ENCODE data around the gene IFI27. TPM values are rescaled to one million over a fixed set of nuclear protein-coding genes. Genes with fewer than 3 reads are reported as not detected.

IFI27 gene
- total RNA-seq, 5 donors from 2014 or later (not counting 1 experiment from before 2014, with no cell fraction given) = 1.6 to 6.1 (median 1.8) TPM

DNA sequence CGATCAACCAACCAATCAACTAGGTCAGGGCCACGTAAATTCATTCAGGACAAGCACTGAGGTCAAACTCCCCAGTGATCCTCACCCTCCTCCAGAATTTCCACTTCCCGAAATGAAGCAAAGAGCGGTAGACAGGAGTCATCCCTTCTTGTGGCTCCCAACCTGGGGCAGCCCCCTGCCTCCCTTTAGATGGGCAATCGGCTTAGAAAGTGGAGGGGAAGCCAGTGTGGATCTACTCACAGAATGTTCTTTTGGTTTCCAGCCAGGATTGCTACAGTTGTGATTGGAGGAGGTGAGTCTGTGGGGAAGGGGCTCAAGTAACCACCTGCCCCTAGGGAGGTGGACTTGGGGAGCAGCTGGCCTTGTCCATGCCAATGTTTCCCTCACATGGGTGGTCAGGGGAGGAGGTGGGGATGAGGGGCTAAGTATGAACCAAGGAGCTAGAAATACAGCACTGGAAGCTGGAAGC lies 4.1 kb downstream of the IFI27 start:
- POLR2A ChIA-PET = no interaction called here
- no peak overlapping the region for H3K27ac ChIP-seq (ENCODE audit: low read length)
- 92% methylated on average over 2 of the region's 5 CpGs for WGBS (ENCODE audit: insufficient coverage)

DNA sequence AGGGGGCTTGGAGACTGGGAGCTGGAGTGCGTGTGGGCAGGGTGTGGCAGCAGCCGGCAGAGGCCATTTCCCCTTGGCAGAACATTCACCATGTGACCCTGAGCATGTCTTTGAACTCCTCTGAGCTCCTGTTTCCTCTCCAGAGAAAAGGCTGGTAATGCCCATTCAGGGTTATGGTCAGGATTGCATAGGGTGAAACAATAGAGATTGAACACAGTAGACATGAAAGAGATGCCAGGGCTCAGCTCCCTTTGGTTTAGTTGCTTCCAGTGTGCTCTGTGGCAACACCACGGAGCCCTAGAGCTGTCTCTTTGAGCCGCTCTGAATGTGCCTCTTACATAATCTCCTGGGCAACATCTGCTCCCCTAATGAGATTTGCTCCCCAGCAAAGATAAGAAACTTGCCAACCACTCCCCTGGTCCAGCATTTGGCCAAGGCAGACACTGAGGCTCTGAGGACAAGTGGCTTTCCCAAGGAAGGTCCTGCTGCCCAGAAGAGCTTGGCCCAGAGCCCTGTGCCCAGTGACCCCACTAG lies 4.6 kb downstream of the IFI27 start:
- CTCF ChIA-PET = no interaction called here
- Histone ChIP-seq H3K36me3 (ENCODE audit: control insufficient read depth in 2 of 2, extremely low read depth in 1 of 2, insufficient read depth in 1 of 2, low read length in 1 of 2) (no peaks in the 10 kb centered on the region), H3K4me3 (ENCODE audit: control insufficient read depth in 1 of 2, extremely low read depth in 1 of 2, low read length in 1 of 2) (no peak overlapping the region), H3K27me3 (replicated peaks in 1 of 2; ENCODE audit: control insufficient read depth in 2 of 2, extremely low read depth in 1 of 2, insufficient read depth in 2 of 2, low read length in 1 of 2) (peaks cover 0 to 41% of the 10 kb centered on the region in 2 experiments), H3K9me3 (no peaks in the 10 kb centered on the region), H3K27ac (ENCODE audit: low read length) (no peak overlapping the region), H3K4me1 (ENCODE audit: control insufficient read depth in 1 of 2, extremely low read depth in 1 of 2, insufficient read depth in 2 of 2, low read length in 2 of 2) (no peaks in the 10 kb centered on the region)
- DNase-seq = no peak
- H3K27me3 Mint-ChIP-seq = peaks cover 16 to 31% of the 10 kb centered on the region in 2 donors
- ATAC-seq (replicated peaks in 1 of 4) = no peak
- H3K36me3 Mint-ChIP-seq = no peaks in the 10 kb centered on the region
- H3K27ac Mint-ChIP-seq = no peak overlapping the region
- no peak overlapping the region for H3K4me3 Mint-ChIP-seq
- WGBS (ENCODE audit: insufficient coverage) = 22% methylated on average over 3 of the region's 4 CpGs
- peaks cover 3 to 9% (median 6%) of the 10 kb centered on the region in 3 donors for H3K9me3 Mint-ChIP-seq
- POLR2A ChIA-PET = no interaction called here
- no peaks in the 10 kb centered on the region for H3K4me1 Mint-ChIP-seq

More for the DNA sequence above, 4.1 kb downstream of the IFI27 start:
- H3K4me1 Mint-ChIP-seq = no peaks in the 10 kb centered on the region
- H3K9me3 Mint-ChIP-seq = peaks cover 2 to 4% (median 3%) of the 10 kb centered on the region in 3 donors
- no peak overlapping the region for H3K27ac Mint-ChIP-seq
- H3K36me3 Mint-ChIP-seq = no peaks in the 10 kb centered on the region
- H3K4me3 ChIP-seq (ENCODE audit: control insufficient read depth in 1 of 2, extremely low read depth in 1 of 2, low read length in 1 of 2) = no peak overlapping the region
- peaks cover 16 to 30% of the 10 kb centered on the region in 2 donors for H3K27me3 Mint-ChIP-seq
- CTCF ChIA-PET = no interaction called here
- no peaks in the 10 kb centered on the region for H3K36me3 ChIP-seq (ENCODE audit: control insufficient read depth in 2 of 2, extremely low read depth in 1 of 2, insufficient read depth in 1 of 2, low read length in 1 of 2)
- H3K4me1 ChIP-seq (ENCODE audit: control insufficient read depth in 1 of 2, extremely low read depth in 1 of 2, insufficient read depth in 2 of 2, low read length in 2 of 2) = no peaks in the 10 kb centered on the region
- ATAC-seq (replicated peaks in 1 of 4) = no peak
- H3K4me3 Mint-ChIP-seq = no peak overlapping the region
- H3K27me3 ChIP-seq (replicated peaks in 1 of 2; ENCODE audit: control insufficient read depth in 2 of 2, extremely low read depth in 1 of 2, insufficient read depth in 2 of 2, low read length in 1 of 2) = peaks cover 0 to 37% of the 10 kb centered on the region in 2 experiments
- DNase-seq = no peak
- H3K9me3 ChIP-seq = no peaks in the 10 kb centered on the region

DNA sequence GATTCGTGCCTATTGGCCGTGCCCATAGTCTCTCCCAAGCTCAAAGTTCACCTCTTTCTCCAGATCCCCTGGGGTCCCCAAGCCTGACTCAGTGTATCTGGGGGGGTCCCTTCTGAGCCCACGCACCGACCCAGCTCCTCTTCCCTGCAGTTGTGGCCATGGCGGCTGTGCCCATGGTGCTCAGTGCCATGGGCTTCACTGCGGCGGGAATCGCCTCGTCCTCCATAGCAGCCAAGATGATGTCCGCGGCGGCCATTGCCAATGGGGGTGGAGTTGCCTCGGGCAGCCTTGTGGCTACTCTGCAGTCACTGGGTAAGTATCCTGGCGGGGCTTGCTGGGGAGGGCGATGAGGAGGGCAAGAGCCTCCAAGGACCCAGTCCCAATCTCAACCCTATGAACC lies 5.1 kb downstream of the IFI27 start:
- Mint-ChIP-seq H3K9me3 (peaks cover 6 to 14% (median 9%) of the 10 kb centered on the region in 3 donors), H3K4me1 (no peaks in the 10 kb centered on the region), H3K4me3 (no peak overlapping the region), H3K36me3 (peaks cover 3% of the 10 kb centered on the region), H3K27ac (no peak overlapping the region), H3K27me3 (peaks cover 18 to 31% of the 10 kb centered on the region in 2 donors)
- ChIA-PET CTCF (no interaction called here), POLR2A (no interaction called here)
- Histone ChIP-seq H3K27ac (ENCODE audit: low read length) (no peak overlapping the region), H3K9me3 (no peaks in the 10 kb centered on the region), H3K27me3 (replicated peaks in 1 of 2; ENCODE audit: control insufficient read depth in 2 of 2, extremely low read depth in 1 of 2, insufficient read depth in 2 of 2, low read length in 1 of 2) (peaks cover 0 to 41% of the 10 kb centered on the region in 2 experiments), H3K4me3 (ENCODE audit: control insufficient read depth in 1 of 2, extremely low read depth in 1 of 2, low read length in 1 of 2) (no peak overlapping the region), H3K4me1 (ENCODE audit: control insufficient read depth in 1 of 2, extremely low read depth in 1 of 2, insufficient read depth in 2 of 2, low read length in 2 of 2) (no peaks in the 10 kb centered on the region), H3K36me3 (ENCODE audit: control insufficient read depth in 2 of 2, extremely low read depth in 1 of 2, insufficient read depth in 1 of 2, low read length in 1 of 2) (no peaks in the 10 kb centered on the region)
- WGBS (ENCODE audit: insufficient coverage) = 91% methylated on average over 6 of the region's 15 CpGs
- ATAC-seq (replicated peaks in 1 of 4) = no peak
- DNase-seq = no peak

DNA sequence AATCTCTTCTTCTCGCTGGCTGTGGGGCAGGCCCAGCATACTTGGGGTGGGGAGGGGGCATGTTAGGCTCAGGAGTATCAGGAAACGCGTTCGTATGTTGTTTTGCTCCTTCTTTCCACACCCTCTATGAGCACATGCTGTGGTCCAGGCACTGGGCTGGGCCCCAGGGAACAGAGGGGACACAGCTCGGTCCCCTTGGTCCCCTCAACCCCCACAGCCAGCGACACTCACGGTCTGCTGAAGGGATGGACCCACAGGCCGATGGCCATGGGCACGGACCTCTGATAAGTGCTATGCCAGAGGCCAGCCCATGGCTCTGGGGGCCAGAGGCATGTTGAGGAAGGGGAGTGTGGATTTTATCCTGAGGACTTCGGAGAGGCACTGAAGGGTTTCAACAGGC lies 6.2 kb downstream of the IFI27 start:
- Histone ChIP-seq H3K9me3 (no peaks in the 10 kb centered on the region), H3K27me3 (replicated peaks in 1 of 2; ENCODE audit: control insufficient read depth in 2 of 2, extremely low read depth in 1 of 2, insufficient read depth in 2 of 2, low read length in 1 of 2) (peaks cover 0 to 46% of the 10 kb centered on the region in 2 experiments), H3K27ac (ENCODE audit: low read length) (no peak overlapping the region), H3K36me3 (ENCODE audit: control insufficient read depth in 2 of 2, extremely low read depth in 1 of 2, insufficient read depth in 1 of 2, low read length in 1 of 2) (no peaks in the 10 kb centered on the region), H3K4me1 (ENCODE audit: control insufficient read depth in 1 of 2, extremely low read depth in 1 of 2, insufficient read depth in 2 of 2, low read length in 2 of 2) (no peaks in the 10 kb centered on the region), H3K4me3 (ENCODE audit: control insufficient read depth in 1 of 2, extremely low read depth in 1 of 2, low read length in 1 of 2) (no peak overlapping the region)
- ChIA-PET CTCF (no interaction called here), POLR2A (no interaction called here)
- H3K27me3 Mint-ChIP-seq = peaks cover 23 to 34% of the 10 kb centered on the region in 2 donors
- no peaks in the 10 kb centered on the region for H3K4me1 Mint-ChIP-seq
- no peak overlapping the region for H3K4me3 Mint-ChIP-seq
- no peak for ATAC-seq (replicated peaks in 1 of 4)
- peaks cover 11 to 20% (median 13%) of the 10 kb centered on the region in 3 donors for H3K9me3 Mint-ChIP-seq
- no peak overlapping the region for H3K27ac Mint-ChIP-seq
- WGBS (ENCODE audit: insufficient coverage) = 81% methylated on average over 3 of the region's 10 CpGs
- DNase-seq = no peak
- peaks cover 8% of the 10 kb centered on the region for H3K36me3 Mint-ChIP-seq

- Histone ChIP-seq H3K36me3 (ENCODE audit: control insufficient read depth in 2 of 2, extremely low read depth in 1 of 2, insufficient read depth in 1 of 2, low read length in 1 of 2) (no peaks in the 10 kb centered on the region), H3K27me3 (replicated peaks in 1 of 2; ENCODE audit: control insufficient read depth in 2 of 2, extremely low read depth in 1 of 2, insufficient read depth in 2 of 2, low read length in 1 of 2) (peaks cover 0 to 43% of the 10 kb centered on the region in 2 experiments), H3K4me1 (ENCODE audit: control insufficient read depth in 1 of 2, extremely low read depth in 1 of 2, insufficient read depth in 2 of 2, low read length in 2 of 2) (no peaks in the 10 kb centered on the region), H3K9me3 (no peaks in the 10 kb centered on the region), H3K27ac (ENCODE audit: low read length) (no peak overlapping the region), H3K4me3 (ENCODE audit: control insufficient read depth in 1 of 2, extremely low read depth in 1 of 2, low read length in 1 of 2) (no peak overlapping the region)
- DNase-seq (no peak), ATAC-seq (replicated peaks in 1 of 4) (no peak)
- Mint-ChIP-seq H3K4me1 (no peaks in the 10 kb centered on the region), H3K4me3 (no peak overlapping the region), H3K9me3 (peaks cover 11 to 25% (median 13%) of the 10 kb centered on the region in 3 donors), H3K36me3 (peaks cover 8% of the 10 kb centered on the region), H3K27ac (no peak overlapping the region), H3K27me3 (peaks cover 23 to 32% of the 10 kb centered on the region in 2 donors)
- ChIA-PET POLR2A (no interaction called here), CTCF (no interaction called here)
- 62% methylated on average over 7 of the region's 9 CpGs for WGBS (ENCODE audit: insufficient coverage)
These were observed 7.3 kb downstream of the IFI27 start for GRCh38 chr14:94117856-94118255.

DNA sequence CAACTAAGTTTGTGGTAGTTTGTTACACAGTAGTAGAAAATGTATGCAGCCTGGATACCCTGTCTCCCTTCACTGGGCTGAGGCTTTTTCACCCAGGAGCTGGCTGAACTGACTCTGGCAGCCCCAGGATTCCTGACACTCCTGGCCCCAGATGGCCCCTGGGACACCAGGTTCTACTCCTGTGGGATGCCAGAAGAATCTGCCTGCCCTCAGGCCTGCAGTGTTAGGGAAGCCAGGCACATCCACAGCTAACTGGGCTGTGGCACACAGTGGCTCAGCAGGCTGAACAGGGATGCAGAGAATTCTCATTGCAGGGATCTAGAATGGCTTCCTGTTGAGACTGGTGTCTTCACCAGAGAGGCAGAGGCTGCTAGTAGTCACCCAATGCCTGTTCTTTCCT lies 8.5 kb downstream of the IFI27 start:
- H3K4me3 Mint-ChIP-seq = no peak overlapping the region
- H3K4me1 Mint-ChIP-seq = no peaks in the 10 kb centered on the region
- H3K27ac Mint-ChIP-seq = no peak overlapping the region
- ChIA-PET POLR2A (interaction anchor here in 1 of 2 donors (0.5 kb wide), 1 partner anchor 31 kb away, joined by 3 read pairs; no protein-coding TSS in a partner anchor), CTCF (interaction anchor here in 1 of 2 donors (0.6 kb wide), 1 partner anchor 10 kb away, joined by 4 read pairs; no protein-coding TSS in a partner anchor)
- no peaks in the 10 kb centered on the region for H3K9me3 ChIP-seq
- H3K36me3 Mint-ChIP-seq = peaks cover 8% of the 10 kb centered on the region
- H3K4me1 ChIP-seq (ENCODE audit: control insufficient read depth in 1 of 2, extremely low read depth in 1 of 2, insufficient read depth in 2 of 2, low read length in 2 of 2) = no peaks in the 10 kb centered on the region
- H3K4me3 ChIP-seq (ENCODE audit: control insufficient read depth in 1 of 2, extremely low read depth in 1 of 2, low read length in 1 of 2) = no peak overlapping the region
- DNase-seq (no peak), ATAC-seq (replicated peaks in 1 of 4) (no peak)
- peaks cover 23 to 32% of the 10 kb centered on the region in 2 donors for H3K27me3 Mint-ChIP-seq
- no peak overlapping the region for H3K27ac ChIP-seq (ENCODE audit: low read length)
- H3K9me3 Mint-ChIP-seq = peaks cover 13 to 25% (median 15%) of the 10 kb centered on the region in 3 donors
- H3K27me3 ChIP-seq (replicated peaks in 1 of 2; ENCODE audit: control insufficient read depth in 2 of 2, extremely low read depth in 1 of 2, insufficient read depth in 2 of 2, low read length in 1 of 2) = peaks cover 0 to 43% of the 10 kb centered on the region in 2 experiments
- no peaks in the 10 kb centered on the region for H3K36me3 ChIP-seq (ENCODE audit: control insufficient read depth in 2 of 2, extremely low read depth in 1 of 2, insufficient read depth in 1 of 2, low read length in 1 of 2)
